ENCODE results near the gene KIF26B.

KIF26B gene

DNA sequence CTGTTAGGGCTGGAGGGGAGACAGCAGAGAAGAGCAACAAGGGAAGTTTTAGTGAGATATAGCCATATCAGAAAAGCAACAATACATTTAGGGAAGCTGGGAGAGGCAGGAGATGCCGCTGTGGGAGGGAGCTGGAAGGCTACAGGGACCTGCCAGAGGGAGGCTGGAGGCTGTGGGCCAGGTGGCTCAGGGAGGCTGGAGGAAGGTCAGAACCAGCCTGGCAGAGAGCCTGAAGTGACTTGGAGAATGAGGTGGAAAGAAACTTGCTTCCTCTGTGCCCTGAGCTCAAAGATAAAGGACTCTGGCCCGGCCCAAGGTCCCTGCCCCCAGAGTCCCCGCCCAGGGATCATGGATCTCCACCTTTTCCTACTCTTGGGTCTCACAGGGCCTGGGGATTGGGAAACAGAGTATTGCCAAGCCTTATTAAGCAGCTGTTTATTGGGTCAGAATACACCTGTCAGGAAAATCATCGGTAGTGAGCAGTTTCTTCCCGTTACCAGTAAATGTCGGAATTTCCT is 85.9 kb downstream of the KIF26B start:
- no peak for DNase-seq (ENCODE audit: low read depth in 2 of 2)

DNA sequence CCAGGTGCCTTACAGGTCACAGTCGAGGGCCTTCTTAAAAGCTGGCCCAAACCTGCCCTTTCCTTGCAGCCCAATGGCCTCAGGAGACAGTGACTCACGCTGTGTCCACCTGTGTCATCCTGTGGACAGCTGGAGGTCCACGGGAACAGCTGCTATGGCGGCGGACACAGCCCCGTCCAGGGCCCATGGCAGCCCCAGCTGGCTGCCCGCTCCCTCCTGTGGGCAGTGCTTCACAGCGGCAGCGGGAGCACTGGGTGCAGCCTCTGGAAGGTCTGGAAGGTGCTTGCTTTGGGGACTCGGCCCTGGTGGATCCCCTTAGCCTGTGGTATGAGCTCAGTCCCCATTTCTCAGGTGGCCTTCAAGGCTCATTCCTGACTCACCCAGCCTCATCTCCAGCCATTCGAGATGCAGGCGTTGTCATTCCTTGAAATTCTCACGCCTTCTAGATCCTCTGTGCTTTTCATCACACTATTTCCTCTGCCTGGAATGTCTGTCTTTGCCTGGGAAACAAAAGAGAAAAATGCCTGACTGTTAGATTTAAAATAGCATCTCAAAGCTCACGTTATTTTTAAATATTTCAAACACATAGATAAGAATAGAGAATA is 86.8 kb downstream of the KIF26B start:
- no peak for DNase-seq (ENCODE audit: low read depth in 2 of 2)

DNA sequence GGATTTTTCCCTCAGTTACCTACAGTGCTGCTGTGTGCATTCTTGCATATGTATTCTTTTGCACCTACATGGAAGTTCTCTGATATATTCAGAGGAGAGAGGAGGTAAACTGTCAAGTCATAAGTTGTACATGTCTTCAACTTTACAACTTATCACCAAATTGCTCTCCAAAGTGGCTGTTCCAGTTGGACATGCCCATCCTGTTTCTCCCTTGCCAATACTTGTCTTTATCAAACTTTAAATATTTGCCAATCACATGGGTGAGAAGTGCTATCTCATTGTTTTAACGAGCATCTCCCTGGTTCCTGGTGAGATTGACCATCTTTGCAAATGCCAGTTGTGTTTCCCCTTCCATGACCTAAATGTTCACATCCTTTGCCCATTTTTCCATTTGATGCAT is 88.2 kb downstream of the KIF26B start:
- no peak for DNase-seq (ENCODE audit: low read depth in 2 of 2)

DNA sequence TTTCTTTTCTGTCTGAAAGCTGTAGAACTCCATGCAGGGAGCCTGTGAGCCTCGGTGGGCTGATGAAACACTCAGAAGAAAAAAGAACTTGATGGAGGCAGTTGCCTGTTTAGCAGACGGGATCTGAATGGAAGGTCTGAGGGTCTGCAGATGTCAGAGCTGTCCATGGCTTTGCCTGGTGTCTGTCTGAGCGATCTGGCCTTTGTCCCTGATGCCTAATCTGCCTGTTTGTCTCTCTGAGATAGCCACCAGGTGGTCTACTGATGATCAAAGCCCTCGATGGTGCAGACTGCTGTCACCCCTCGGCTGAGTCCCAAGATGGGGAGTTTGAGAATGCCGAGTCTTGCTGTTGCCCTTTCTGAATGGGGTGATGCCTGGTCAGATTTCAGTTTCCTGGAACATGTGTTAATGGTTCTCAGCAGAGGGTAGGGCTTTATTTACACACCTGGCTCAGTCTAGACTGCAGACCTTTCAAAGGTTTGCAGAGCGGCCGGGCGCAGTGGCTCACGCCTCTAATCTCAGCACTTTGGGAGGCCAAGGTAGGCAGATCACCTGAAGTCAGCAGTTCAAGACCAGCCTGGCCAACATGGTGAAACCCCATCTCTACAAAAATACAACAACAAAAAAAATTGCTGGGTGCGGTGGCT is 90.4 kb downstream of the KIF26B start:
- DNase-seq (ENCODE audit: low read depth in 2 of 2) = no peak

DNA sequence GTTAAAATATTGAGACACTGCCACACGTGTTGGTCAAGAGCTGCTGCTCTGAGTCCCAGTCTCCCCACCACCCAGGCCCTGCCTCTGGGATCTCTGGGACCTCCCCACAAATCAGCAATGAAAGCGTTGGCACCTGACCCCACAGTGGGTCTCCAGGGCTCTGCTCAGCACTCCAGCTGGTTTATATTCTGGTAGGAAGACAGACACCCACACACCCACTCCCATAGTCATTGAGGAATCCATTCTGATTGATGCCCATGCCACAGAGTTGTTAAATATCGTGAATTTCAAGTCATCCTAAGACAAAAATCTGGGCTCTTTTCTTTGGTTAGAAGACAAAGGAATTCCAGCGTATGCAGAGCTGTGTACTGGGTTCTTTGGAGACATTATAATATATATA is 91.6 kb downstream of the KIF26B start:
- DNase-seq (ENCODE audit: low read depth in 2 of 2) = no peak

DNA sequence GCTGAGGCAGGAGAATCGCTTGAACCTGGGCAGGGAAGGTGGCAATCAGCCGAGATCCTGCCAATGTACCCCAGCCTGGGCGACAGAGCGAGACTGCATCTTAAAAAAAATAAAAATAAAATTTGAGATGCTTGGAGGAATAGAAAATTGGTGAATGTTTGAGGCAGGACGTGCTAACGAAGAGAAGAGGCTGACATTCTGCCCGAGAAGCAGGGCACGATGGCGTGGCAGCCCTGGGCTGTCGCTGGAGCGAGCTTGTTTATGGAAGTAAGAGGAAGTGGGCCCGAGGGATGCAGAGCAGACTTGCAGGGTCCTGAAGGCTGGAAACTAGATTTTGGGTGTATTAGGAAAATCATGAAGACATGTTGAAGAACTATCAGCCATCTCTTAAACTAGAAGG is 92.6 kb downstream of the KIF26B start:
- no peak for DNase-seq (ENCODE audit: low read depth in 2 of 2)

DNA sequence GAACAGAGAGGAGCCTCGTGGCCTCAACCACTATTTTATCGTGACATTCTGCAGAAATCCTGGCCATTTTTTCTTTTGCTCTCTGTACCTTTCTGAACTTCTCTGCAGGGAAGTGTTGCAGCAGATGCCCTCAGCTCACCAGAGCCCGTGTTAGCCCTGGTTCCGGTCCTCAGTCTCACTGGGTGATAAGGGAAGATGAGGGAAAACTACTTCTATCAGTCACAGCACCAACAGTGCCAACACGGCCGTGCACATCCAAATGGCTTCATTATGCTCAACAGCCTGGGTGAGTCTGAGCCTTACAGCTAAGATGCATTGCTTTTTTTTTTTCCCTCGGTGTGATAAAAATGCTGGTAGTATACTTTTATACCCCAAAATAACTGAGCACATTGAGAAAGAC is 93.0 kb downstream of the KIF26B start:
- DNase-seq (ENCODE audit: low read depth in 2 of 2) = no peak

DNA sequence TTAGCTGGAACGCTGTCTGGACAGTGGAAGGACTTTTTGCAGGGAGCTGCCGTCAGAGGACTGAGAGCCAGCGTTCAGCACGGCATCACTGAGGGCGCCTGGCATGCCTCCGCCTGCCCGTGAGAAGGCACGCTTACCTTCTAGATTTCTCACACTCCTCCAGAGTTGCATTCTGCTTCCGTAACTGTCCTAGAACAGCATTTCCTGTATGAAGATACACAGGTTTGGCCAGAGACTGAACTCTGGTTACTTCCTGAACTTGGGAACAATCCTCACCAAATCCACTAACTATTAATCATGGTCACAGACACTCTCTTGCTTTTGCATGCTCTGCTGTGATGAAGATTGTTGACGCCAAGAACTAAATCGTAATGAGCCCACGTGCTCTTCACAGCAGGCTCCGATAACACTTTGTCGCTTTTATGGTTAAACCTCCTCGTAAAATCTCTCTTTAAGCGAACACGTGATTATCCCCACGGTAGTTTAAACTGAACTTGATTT is 93.5 kb downstream of the KIF26B start:
- no peak for DNase-seq (ENCODE audit: low read depth in 2 of 2)

DNA sequence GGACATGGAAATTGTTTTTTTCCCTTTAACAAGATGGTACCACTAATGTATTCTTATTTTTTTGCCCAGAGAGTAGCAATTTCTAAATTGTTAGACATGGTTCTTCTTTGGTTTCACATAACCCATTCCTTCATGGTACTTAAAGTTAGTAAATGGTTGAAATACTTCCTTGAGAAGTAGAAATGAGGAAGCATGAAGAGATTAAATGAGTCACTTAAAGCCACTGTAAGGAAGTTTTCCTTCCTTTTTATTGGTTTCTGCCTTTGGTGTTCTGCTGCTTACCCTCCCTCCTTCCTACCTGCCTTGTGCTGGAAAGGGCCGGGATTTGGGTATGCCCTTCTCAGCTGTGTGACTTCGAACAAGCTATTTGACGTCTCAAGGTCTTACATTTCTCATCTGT is 101.0 kb downstream of the KIF26B start:
- DNase-seq (ENCODE audit: low read depth in 2 of 2) = no peak

DNA sequence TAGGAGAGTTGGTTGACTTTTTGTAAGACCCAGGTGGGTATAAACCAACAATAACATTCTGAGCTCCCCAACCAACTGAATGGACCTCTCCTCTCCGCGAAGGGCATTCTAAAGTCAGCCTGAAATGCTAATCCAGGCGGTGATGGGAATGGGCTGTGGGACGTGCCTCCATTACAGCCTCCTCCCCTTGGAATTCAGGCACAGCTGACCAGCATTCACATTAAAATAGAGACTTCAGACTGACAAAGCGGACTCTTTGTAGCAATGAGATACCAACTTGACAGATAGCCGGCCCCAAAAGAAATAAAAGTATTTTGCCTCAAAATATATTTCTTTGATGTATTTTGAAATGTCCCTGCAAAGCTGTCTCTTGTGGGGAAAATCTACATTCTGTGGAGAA is 101.7 kb downstream of the KIF26B start:
- DNase-seq (ENCODE audit: low read depth in 2 of 2) = no peak

DNA sequence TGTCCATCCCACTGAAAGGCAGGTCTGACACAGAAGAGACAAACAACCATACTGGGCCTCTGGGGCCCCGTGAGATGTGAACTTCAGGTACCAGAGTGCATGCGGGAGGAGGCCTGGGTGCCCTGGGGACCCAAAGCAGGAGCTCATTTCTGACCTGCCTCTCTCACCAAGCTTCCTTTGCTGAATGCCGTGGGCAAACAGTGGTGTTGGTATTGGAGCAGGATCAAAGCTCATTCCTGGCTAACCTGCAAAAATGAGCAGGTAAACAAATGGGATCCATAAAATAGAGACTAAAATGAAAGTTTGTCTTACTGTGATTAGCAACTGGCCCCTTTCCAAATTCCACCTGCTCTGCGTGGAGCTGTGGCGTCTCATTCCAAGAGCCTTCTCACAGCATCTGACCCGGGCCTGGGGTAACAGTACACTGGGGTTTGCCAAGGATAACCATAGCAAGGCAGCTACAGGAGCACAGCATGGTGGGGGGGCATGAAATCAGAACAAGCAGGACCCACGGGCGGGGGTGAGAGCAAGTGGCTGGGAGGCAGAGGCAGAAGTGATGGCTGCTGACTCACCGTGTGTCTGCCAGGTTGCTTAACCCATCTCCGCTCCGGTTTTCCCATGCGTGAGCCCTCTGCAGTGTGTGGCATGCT is 103.6 kb downstream of the KIF26B start:
- DNase-seq (ENCODE audit: low read depth in 2 of 2) = no peak

DNA sequence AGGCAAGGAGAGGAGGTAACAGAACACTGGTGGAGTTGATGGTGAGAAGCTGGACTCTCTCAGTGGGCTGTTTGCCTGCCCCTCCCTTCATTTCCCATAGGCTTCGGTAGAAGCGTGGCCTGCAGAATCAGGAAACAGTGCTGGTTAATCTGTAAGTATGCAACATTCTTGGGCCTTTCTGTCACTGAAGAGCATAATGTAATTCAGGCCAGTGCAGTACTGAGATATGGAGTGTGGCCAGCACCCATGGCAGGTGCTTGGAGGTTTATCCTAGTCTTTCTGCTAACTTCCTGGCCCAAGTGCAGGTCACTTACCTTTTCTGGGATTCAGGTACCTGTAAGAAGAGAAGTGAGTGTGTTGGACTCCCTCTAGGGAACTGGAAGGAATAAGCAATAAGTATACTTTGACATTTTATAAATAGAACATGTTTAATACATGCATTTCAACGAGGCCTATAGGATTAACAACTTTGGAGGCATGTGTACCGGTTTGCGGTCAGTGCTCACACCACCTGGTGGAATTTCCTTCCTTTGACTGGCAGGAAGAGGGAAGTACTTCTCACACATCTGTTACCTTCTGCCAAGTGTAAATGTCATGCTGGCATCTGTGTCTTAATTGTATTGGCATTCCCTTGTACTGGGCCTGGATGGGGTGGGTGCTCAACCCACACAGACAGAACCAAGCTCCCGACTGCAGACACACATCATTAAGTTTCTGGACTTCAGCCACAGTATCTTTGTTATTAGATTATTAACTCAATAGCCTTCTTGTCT is 105.5 kb downstream of the KIF26B start:
- no peak for DNase-seq (ENCODE audit: low read depth in 2 of 2)

DNA sequence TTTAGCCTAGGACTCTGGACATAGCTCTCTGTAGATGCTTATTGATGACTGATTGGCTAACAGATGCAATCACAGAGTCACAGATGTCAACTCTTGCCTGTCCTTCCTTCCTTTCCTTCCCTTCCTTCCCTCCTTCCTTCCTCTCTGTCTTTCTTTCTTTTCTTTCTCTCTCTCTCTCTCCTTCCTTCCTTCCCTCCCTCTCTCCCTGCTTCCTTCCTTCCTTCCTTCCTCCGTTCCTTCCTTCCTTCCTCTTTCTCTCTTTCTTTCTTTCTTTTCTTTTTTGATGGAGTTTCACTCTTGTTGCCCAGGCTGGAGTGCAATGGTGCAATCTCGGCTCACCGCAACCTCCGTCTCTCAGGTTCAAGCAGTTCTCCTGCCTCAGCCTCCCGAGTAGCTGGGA is 106.1 kb downstream of the KIF26B start:
- DNase-seq (ENCODE audit: low read depth in 2 of 2) = no peak

DNA sequence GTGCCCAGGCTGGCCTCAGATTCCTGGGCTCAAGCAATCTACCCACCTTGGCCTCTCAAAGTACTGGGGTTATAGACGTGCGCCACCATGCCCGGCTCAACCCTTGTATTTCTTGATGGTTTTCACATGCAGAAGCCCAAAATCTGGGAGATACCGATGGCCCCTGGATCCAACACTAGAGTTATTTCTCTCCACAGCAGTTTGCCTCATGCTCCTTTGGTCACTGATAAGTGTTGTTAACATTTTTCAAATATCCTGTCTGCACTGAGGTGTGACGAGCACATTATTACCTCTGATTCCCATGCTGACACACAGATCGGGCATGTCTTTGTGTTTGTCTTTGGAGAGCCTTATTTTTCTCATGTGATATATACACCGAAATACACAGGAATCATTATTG is 107.0 kb downstream of the KIF26B start:
- no peak for DNase-seq (ENCODE audit: low read depth in 2 of 2)

DNA sequence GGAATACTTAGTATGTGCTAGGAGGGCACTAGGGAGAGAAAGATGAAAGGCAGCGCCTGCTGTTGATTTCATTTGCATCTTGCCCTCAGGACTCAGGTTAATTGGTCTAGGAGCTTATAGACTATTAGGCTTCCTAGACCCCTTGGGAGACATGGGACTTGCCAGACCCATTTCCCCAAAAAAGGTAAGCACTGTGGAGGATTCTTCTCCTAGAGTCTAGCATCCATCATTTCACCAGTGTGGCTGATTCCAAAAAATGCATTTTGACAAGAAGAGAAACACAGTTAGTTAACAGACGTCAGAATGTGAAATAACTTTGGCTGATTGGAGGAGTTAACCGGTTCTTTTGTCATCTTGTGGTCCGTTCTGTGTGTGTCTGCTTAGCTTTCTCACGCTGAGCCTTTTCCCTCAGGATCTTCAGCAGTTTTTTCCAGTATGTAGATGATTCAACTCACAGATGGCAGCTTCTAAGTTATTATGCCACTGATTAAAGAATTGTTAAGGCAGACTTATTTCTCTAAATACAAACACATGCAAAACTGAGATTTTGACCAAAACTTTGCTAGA is 108.8 kb downstream of the KIF26B start:
- no peak for DNase-seq (ENCODE audit: low read depth in 2 of 2)

DNA sequence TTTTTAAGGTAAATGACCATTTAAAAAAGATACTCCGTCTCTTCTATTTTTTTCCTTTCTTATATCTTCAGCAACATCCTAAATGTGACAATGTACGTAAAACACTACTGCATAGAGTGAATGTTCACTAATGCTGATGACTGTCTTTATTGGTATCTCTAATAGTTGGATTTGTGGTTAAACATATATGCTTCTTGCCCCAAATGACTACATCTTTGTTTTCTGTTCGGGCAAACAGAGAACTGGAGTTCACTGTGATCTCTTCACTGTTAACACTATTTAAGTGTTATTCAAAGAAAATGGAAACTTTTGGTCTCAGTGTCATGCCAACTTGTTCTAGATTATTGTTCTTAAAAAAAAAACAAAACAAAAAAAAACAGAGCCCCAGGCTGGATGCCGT is 109.4 kb downstream of the KIF26B start:
- no peak for DNase-seq (ENCODE audit: low read depth in 2 of 2)

DNA sequence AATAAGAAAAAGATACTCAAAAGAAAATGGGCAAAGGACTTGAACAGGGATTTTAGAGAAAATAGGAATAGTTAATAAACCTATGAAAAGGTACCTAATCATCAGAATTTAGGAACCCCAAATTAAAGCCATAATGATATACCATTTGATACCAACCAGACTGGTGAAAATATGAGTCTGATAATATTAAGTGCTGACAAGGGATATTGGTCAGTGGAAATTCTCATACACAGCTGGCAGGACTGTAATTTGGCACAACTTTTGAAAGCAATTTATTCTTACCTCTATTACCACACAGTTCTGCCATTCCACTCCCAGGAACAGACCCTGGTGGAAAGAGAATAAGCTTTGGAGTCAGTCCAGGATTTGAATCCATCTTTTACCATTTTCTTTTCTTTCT is 111.3 kb downstream of the KIF26B start:
- DNase-seq (ENCODE audit: low read depth in 2 of 2) = no peak

DNA sequence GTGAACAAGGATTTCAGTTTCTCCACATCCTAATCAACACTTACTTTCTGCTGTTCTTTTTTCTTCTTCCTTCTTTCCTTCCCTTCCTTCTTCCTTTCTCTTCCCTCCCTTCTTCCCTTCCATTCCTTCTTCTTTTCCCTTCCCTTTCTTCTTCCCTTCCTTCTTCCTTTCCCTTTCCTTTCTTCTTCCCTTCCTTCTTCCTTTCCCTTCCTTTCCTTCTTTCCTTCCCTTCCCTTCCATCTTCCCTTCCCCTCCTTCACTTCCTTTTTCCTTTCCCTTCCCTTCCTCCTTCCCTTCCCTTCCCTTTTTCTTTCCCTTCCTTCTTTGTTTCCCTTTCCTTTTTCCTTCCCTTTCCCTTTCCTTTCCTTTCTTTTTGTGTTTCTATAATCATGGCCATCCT is 115.3 kb downstream of the KIF26B start:
- no peak for DNase-seq (ENCODE audit: low read depth in 2 of 2)

DNA sequence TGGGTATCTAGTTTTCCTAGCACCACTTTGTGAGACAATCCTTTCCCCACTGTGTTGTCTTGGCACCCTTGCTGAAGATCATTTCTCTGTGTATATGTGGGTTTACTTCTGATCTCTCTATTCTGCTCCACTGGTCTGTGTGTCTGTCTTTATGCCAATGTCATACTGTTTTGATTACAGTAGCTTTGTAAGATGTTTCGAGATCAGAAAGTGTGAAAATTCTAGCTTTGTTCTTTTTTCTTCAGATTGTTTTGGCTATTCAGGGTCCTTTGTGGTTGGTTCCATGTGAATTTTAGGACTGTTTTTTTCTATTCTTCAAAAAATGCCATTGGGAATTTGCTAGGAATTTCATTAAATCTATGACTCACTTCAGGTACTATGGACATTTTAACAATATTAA is 116.2 kb downstream of the KIF26B start:
- no peak for DNase-seq (ENCODE audit: low read depth in 2 of 2)

DNA sequence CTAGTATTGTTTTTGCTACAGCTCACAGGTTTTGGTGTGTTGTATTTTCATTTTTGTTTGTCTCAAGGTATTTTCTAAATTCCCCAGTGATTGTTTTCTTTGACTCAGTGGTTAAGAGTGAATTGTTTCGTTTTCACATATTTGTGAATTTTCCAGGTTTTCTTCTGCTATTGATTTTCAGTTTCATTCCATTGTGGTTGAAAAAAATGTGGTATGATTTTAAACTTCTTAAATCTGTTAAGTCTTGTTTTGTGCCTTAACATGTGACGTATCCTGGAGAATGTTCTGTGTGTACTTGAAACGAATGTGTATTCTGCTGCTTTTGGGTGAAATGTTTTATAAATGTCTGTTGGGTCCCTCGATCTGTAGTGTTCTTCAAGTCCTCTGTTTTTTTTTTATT is 117.9 kb downstream of the KIF26B start:
- DNase-seq (ENCODE audit: low read depth in 2 of 2) = no peak

DNA sequence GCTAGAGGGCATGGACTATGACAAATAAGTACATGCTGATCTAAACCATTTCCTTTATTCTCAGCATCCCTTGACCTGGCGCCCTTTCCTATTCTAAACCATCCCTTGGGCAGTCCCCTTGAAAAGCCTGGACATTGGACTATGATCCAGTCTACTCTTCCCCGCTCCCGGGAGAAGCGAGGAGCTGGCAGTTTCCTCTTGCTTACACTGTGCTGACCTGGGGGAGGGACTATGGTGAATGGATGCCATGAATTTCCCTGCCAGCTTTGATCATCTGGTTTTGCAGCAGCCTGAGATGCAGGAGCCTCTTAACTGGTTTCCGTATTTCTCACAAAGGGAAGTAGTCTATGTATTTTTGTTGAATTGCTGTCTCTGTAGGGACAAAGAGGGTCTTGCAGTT is 121.7 kb downstream of the KIF26B start:
- no peak for DNase-seq (ENCODE audit: low read depth in 2 of 2)

DNA sequence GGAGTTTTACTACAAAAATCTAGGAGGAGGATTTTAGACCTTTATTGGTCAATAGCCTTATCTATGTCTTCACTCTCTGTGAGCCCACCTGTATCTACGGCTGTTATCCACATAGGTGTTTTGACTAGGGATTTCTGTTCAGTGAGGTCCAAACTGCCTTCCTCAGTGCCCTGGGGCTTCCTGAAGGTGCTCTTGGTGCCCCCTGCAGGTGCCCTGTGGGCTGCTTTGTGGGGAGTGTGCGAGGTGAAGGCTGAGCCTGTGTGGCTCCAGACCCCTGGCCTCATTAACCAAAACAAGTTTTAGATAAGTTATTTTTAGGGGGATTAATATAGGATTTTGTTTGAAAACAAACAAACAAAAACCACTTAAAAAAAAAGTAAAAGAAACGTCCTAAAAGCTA is 122.5 kb downstream of the KIF26B start:
- no peak for DNase-seq (ENCODE audit: low read depth in 2 of 2)
